Ishikawa (cell line): Measurements from ENCODE around the gene TPCN2.

Experiments
- CEBPB ChIP-seq: IDR thresholded peaks from 2 replicates; pipeline ENCODE4 v1.6.1; 2012
- CREB1 ChIP-seq: IDR thresholded peaks from 2 replicates; pipeline ENCODE4 v1.6.1; 2012; ENCODE audit warnings: low read depth
- EGR1 ChIP-seq: IDR thresholded peaks from 2 replicates; pipeline ENCODE4 v1.6.1; 2012
- EP300 ChIP-seq: IDR thresholded peaks from 2 replicates; pipeline ENCODE4 v1.6.1; 2012; ENCODE audit warnings: borderline replicate concordance
- FOXM1 ChIP-seq: IDR thresholded peaks from 2 replicates; pipeline ENCODE4 v1.6.1; 2012; ENCODE audit warnings: low read depth, borderline replicate concordance
- NFIC ChIP-seq: IDR thresholded peaks from 2 replicates; pipeline ENCODE4 v1.6.1; 2012
- RAD21 ChIP-seq: IDR thresholded peaks from 2 replicates; pipeline ENCODE4 v1.6.1; 2012; ENCODE audit warnings: low read depth
- TAF1 ChIP-seq: IDR thresholded peaks from 2 replicates; pipeline ENCODE4 v1.6.1; 2012; ENCODE audit warnings: low read depth, mild to moderate bottlenecking
- TCF12 ChIP-seq: IDR thresholded peaks from 2 replicates; pipeline ENCODE4 v1.6.1; 2012; ENCODE audit warnings: low read depth
- TEAD4 ChIP-seq: IDR thresholded peaks from 2 replicates; pipeline ENCODE4 v1.6.1; 2012
- YY1 ChIP-seq: IDR thresholded peaks from 2 replicates; pipeline ENCODE4 v1.6.1; 2012; ENCODE audit warnings: low read depth
- ZBTB7A ChIP-seq: IDR thresholded peaks from 2 replicates; pipeline ENCODE4 v1.6.1; 2012; ENCODE audit warnings: low read depth
- TF ChIP-seq, protein P1 (sequence below): IDR thresholded peaks from 2 replicates; pipeline ENCODE4 v1.6.1; 2012
- TF ChIP-seq, protein P2 (sequence below): IDR thresholded peaks from 2 replicates; pipeline ENCODE4 v1.6.1; 2012; ENCODE audit warnings: low read depth, mild to moderate bottlenecking
- TF ChIP-seq, protein P3 (sequence below): IDR thresholded peaks from 2 replicates; pipeline ENCODE4 v1.6.1; 2012

The TPCN2 gene

DNA sequence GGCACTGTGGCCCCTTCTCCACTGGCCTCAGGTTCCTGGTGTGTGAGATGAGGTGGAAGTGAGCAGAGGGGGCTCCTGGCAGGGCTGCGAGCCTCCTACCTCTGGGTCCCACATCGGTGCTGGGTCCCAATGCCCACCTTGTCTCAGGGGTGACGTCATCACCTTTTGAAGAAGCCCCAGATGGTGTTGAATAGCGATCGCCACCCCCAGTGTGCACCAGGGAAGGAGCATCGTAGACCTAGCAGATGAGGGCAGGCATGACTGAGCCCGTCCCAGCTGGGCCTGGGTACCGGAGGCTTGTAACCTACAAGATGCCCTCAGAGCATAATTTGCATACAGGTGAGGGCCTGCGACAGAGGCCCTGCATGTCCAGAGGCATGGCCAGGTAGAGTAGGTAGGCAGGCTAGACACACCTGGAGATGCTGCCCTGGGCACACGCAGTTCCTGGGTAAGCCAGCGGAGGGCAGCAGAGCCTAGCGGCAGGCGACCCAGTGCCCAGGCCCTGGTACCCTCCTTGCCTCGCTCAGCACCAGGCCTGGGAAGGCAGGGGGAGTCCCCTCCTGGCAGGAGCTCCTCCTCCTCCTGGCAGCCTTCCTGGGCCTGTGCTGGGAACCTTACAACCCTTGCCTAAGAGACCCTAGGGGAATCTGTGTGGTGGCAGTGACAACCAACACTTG lies 52.5 kb downstream of the TPCN2 start:
- TF ChIP-seq, protein P1, sequence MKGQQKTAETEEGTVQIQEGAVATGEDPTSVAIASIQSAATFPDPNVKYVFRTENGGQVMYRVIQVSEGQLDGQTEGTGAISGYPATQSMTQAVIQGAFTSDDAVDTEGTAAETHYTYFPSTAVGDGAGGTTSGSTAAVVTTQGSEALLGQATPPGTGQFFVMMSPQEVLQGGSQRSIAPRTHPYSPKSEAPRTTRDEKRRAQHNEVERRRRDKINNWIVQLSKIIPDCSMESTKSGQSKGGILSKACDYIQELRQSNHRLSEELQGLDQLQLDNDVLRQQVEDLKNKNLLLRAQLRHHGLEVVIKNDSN, result no peak
- TF ChIP-seq TEAD4, result 0 out of 2 replicates have a peak, but pooled peaks have one; percentile 11
- no peak for TF ChIP-seq CEBPB
- TF ChIP-seq, protein P2, sequence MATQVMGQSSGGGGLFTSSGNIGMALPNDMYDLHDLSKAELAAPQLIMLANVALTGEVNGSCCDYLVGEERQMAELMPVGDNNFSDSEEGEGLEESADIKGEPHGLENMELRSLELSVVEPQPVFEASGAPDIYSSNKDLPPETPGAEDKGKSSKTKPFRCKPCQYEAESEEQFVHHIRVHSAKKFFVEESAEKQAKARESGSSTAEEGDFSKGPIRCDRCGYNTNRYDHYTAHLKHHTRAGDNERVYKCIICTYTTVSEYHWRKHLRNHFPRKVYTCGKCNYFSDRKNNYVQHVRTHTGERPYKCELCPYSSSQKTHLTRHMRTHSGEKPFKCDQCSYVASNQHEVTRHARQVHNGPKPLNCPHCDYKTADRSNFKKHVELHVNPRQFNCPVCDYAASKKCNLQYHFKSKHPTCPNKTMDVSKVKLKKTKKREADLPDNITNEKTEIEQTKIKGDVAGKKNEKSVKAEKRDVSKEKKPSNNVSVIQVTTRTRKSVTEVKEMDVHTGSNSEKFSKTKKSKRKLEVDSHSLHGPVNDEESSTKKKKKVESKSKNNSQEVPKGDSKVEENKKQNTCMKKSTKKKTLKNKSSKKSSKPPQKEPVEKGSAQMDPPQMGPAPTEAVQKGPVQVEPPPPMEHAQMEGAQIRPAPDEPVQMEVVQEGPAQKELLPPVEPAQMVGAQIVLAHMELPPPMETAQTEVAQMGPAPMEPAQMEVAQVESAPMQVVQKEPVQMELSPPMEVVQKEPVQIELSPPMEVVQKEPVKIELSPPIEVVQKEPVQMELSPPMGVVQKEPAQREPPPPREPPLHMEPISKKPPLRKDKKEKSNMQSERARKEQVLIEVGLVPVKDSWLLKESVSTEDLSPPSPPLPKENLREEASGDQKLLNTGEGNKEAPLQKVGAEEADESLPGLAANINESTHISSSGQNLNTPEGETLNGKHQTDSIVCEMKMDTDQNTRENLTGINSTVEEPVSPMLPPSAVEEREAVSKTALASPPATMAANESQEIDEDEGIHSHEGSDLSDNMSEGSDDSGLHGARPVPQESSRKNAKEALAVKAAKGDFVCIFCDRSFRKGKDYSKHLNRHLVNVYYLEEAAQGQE, result no peak
- no peak for TF ChIP-seq TAF1
- TF ChIP-seq EGR1, result no peak
- TF ChIP-seq ZBTB7A, result no peak
- TF ChIP-seq YY1, result 0 out of 2 replicates have a peak, but pooled peaks have one; percentile 29
- TF ChIP-seq FOXM1, result no peak
- no peak; the same call in 1 of the 2 replicates for TF ChIP-seq EP300
- TF ChIP-seq, protein P3, sequence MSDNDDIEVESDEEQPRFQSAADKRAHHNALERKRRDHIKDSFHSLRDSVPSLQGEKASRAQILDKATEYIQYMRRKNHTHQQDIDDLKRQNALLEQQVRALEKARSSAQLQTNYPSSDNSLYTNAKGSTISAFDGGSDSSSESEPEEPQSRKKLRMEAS, result 0 out of 2 replicates have a peak, but pooled peaks have one; percentile 43
- TF ChIP-seq CREB1, result no peak
- TF ChIP-seq NFIC, result peak; percentile 32; the same call in 1 of the 2 replicates
- peak; percentile 99 for TF ChIP-seq RAD21
- TF ChIP-seq TCF12, result peak; percentile 51; the same call in 1 of the 2 replicates

DNA sequence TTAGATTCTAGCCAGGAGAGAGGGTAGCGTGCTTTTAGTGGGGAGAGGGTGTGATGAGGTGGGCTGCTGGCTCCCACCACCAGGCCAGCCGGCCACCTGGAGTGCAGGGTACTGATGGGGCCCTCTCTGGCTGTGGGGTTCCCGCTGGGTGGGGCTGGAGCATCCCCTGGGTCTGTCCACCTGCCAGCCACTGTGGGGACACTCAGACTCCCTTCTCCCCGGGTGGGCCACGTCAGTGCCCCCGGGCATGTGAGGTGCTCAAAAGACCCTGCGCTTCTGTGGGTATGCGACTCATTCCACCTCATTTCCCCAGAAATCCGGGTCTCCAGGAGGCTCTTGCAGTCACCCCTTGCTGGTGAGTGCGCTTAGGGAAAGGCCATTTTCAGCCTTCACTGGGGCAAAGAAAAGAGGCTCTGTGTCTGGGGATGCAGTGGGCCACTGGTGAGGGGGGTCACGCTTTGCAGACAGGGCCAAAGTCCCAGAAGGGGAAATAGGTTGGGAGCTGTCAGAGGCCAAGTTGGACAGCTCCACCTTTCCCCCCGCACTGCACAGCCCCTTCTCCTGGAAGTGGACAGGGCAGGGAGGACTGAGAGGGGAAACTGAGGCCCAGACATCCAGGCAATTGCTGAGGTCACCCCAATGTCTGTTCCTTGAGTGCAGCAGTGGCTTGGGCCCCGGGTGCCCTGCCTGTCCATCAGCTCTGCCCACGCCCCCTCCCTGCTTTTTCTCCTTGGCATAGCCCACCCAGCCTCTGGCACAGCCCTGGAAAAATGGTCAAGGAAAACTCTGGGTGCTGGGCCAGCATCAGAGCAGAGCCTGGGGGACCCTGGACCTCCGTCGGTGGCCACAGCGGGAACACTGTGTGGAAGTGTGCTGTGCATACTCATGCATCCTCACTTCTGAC lies 53.3 kb downstream of the TPCN2 start:
- TF ChIP-seq, protein P3, result no peak
- TF ChIP-seq EGR1, result no peak
- 0 out of 2 replicates have a peak, but pooled peaks have one; percentile 10 for TF ChIP-seq ZBTB7A
- TF ChIP-seq TCF12, result 0 out of 2 replicates have a peak, but pooled peaks have one; percentile 1
- TF ChIP-seq, protein P2, result peak; percentile 54

DNA sequence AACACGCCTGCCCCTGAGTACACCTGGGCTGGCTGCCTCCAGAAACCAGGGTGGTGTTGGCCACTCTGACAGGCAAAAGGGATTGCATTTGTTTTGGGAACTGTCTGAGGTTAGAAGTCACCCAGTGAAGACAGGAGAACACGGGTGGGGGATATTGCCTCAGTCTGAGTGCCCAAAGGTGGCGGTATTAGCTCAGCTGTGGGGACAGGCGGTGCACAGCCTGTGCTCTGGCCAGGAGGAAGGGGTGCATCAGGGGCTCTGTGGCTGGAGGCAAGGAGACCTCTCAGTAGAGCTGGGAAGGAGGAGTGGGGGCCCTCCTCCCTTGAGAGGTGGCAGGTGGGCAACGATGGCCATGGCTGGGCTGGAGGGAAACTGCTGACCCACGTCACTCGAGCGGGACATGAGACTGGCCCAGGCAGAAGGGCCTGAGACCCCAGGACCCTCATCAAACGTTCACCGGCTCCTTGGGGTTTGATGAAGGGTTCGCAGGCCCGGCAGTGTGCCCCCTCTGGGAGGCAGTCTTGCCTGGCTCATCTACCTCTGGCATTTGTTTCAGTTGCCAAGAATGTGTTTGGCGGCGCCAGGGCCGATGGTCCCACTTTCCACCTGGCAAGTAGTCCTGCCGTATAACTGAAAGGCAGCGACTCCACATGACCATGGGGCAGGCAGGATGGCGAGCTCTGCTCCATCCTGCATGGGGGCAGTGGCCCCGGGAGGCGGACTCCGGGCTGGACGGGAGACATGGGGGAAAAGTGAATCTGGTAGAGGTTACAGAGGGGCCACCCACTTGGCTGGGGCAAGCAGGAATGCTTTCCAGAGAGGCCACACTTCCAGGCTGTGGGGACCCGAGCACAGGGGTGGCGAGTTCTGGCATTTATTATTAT lies 54.2 kb downstream of the TPCN2 start:
- TF ChIP-seq TAF1, result no peak
- peak; percentile 74 for TF ChIP-seq RAD21

DNA sequence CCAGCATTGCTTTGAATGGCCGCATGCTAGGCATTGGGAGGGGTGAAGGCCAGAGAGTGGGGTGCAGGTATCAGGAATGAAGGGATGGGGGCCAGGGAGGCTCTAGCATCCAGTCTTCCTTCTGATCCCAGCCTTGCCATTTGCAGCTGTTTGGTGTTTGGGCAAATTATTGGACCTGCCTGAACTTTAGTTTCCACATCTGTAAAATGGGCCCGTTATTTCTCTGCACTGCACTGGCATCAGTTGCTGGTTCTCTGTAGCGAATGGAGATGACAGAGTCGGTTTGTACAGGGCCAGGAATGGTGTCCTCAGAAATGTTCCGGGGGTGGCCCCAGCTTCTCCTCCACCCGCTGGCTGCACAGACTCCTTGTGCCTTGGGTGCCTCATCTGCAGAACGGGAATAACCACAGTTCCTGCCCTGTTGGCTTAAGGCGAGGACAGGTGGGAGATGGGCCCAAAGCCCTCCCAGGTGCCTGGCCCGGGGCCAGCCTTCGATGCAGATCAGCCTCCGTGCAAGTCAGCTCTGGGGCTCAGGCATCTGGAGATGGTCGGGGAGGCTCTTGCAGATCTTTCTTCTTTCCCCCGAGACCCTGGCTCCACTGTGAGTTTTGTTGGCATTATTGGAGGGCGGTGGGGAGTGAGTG lies 55.6 kb downstream of the TPCN2 start:
- TF ChIP-seq, protein P2, result no peak
- peak; percentile 34; the same call in 1 of the 2 replicates for TF ChIP-seq ZBTB7A
